MCF 10A (cell line): Measurements from ENCODE around the gene PFDN1. TPM values are rescaled to one million over a fixed set of nuclear protein-coding genes. Genes with fewer than 3 reads are reported as not detected.

Experiments
- BruUV-seq: library from RNA; stranded (reverse); fragments of 400-500 nt; replicated peaks from 2 replicates; lab custom pipeline; 2021; lab: Mats Ljungman, UMichigan
- CTCF ChIA-PET: fragments of 300-600 bp; sonication (Branson Sonifier 250); formaldehyde crosslinking; extraction: SDS; loops from one replicate; lab custom pipeline; 2021; ENCODE audit warnings: antibody characterized with exemption, inconsistent platforms; lab: Yijun Ruan, JAX
- POLR2A ChIA-PET: fragments of 300-600, 350-650 bp; sonication (Branson Sonifier 250); formaldehyde crosslinking; extraction: SDS; loops from one replicate; lab custom pipeline; 2020; ENCODE audit warnings: antibody characterized with exemption, inconsistent platforms; lab: Yijun Ruan, JAX
- DNase-seq: peaks from one replicate; pipeline ENCODE4 v3.0.0-alpha.2; 2018; ENCODE audit not compliant: unreplicated experiment
- H3K27ac Mint-ChIP-seq: one replicate; pipeline ENCODE4 v1.8.0; 2022; ENCODE audit warnings: mild to moderate bottlenecking, low read depth, mixed read lengths; ENCODE audit not compliant: unreplicated experiment
- H3K27me3 Mint-ChIP-seq: one replicate; pipeline ENCODE4 v1.8.0; 2022; ENCODE audit warnings: mixed read lengths; ENCODE audit not compliant: insufficient read depth, unreplicated experiment
- H3K36me3 Mint-ChIP-seq: one replicate; pipeline ENCODE4 v1.8.0; 2022; ENCODE audit warnings: mild to moderate bottlenecking, moderate library complexity, mixed read lengths; ENCODE audit not compliant: insufficient read depth, unreplicated experiment
- H3K4me1 Mint-ChIP-seq: one replicate; pipeline ENCODE4 v1.8.0; 2022; ENCODE audit warnings: mixed read lengths; ENCODE audit not compliant: insufficient read depth, unreplicated experiment
- H3K4me3 Mint-ChIP-seq: one replicate; pipeline ENCODE4 v1.8.0; 2022; ENCODE audit warnings: mild to moderate bottlenecking, moderate library complexity, mixed read lengths; ENCODE audit not compliant: unreplicated experiment
- H3K9me3 Mint-ChIP-seq: one replicate; pipeline ENCODE4 v1.8.0; 2022; ENCODE audit warnings: mixed read lengths; ENCODE audit not compliant: unreplicated experiment
- CTCF ChIP-seq: fragments of 200-600 bp; IDR thresholded peaks from one replicate; pipeline ENCODE4 v1.8.0; 2022; ENCODE audit warnings: antibody characterized with exemption, mild to moderate bottlenecking; ENCODE audit not compliant: unreplicated experiment
- intact Hi-C: fragments of 100-400 bp; cut with micrococcal nuclease; formaldehyde crosslinking; loops from 2 replicates; pipeline ENCODE4 v1.14.1; 2022
- total RNA-seq: library from RNA; stranded (reverse); gene quantifications from 2 replicates; pipeline ENCODE4 v1.2.3, GENCODE V29; 2022

The PFDN1 gene
- total RNA-seq, 1 experiment from 2014 or later: 94.7 TPM

- peaks cover 42% of the 10 kb centered on the region for H3K4me1 Mint-ChIP-seq
- H3K27me3 Mint-ChIP-seq: no peaks in the 10 kb centered on the region
- no peaks in the 10 kb centered on the region for H3K9me3 Mint-ChIP-seq
- intact Hi-C loops: loop anchor here (5.0 kb wide), 1 partner anchor 59 kb away; no protein-coding TSS in a partner anchor
- no peak overlapping the region for H3K27ac Mint-ChIP-seq
- TF ChIP-seq CTCF: no peak
- H3K4me3 Mint-ChIP-seq: peak overlapping the region; percentile 16
- H3K36me3 Mint-ChIP-seq: peaks cover 35% of the 10 kb centered on the region
- DNase-seq: no peak
- CTCF ChIA-PET: interaction anchor here (0.8 to 3.9 kb wide), 3 partner anchors 45 to 61 kb away, joined by 3 to 39 read pairs (median 3); partner anchors contain the start of gene HBEGF
- POLR2A ChIA-PET: interaction anchor here (0.6 to 5.9 kb wide), 6 partner anchors 8 to 45 kb away, joined by 3 to 98 read pairs (median 8); partner anchors contain the start of gene HBEGF
- BruUV-seq: no TSS peak
These were observed 1.8 kb downstream of the PFDN1 start for GRCh38 chr5:140301136-140301535.

- CTCF ChIA-PET: interaction anchor here (1.0 to 1.9 kb wide), 2 partner anchors 48 to 56 kb away, joined by 3 to 7 read pairs; partner anchors contain the start of gene HBEGF
- intact Hi-C loops: no loop called here
- Mint-ChIP-seq H3K4me1 (peaks cover 54% of the 10 kb centered on the region), H3K36me3 (peaks cover 35% of the 10 kb centered on the region), H3K9me3 (no peaks in the 10 kb centered on the region), H3K27me3 (no peaks in the 10 kb centered on the region), H3K27ac (peak overlapping the region; percentile 67), H3K4me3 (no peak overlapping the region)
- no peak for DNase-seq
- POLR2A ChIA-PET: interaction anchor here (1.2 to 1.7 kb wide), 3 partner anchors 37 to 52 kb away, joined by 4 to 7 read pairs (median 6); partner anchors contain the start of gene HBEGF
- TF ChIP-seq CTCF: no peak
- no TSS peak for BruUV-seq
These were observed 3.8 kb downstream of the PFDN1 start for GRCh38 chr5:140299056-140299455.

- no peak for TF ChIP-seq CTCF
- Mint-ChIP-seq H3K27me3 (no peaks in the 10 kb centered on the region), H3K27ac (peak overlapping the region; percentile 67), H3K9me3 (no peaks in the 10 kb centered on the region), H3K36me3 (peaks cover 35% of the 10 kb centered on the region), H3K4me3 (no peak overlapping the region), H3K4me1 (peaks cover 55% of the 10 kb centered on the region)
- CTCF ChIA-PET: interaction anchor here (0.6 to 1.7 kb wide), 7 partner anchors 37 to 1216 kb away, joined by 3 to 8 read pairs (median 3); no protein-coding TSS in a partner anchor
- intact Hi-C loops: no loop called here
- no TSS peak for BruUV-seq
- POLR2A ChIA-PET: interaction anchor here (0.6 to 1.6 kb wide), 7 partner anchors 37 to 111 kb away, joined by 3 to 15 read pairs (median 5); partner anchors contain the start of gene HBEGF
- no peak for DNase-seq
These were observed 4.7 kb downstream of the PFDN1 start for GRCh38 chr5:140298183-140298601.

GRCh38 chr5:140297283-140297682 lies 5.6 kb downstream of the PFDN1 start:
- Mint-ChIP-seq H3K27ac (no peak overlapping the region), H3K27me3 (no peaks in the 10 kb centered on the region), H3K4me1 (peaks cover 55% of the 10 kb centered on the region), H3K36me3 (peaks cover 28% of the 10 kb centered on the region), H3K9me3 (no peaks in the 10 kb centered on the region), H3K4me3 (no peak overlapping the region)
- ChIA-PET CTCF (interaction anchor here (0.6 to 1.7 kb wide), 7 partner anchors 19 to 232 kb away, joined by 3 to 8 read pairs (median 3); no protein-coding TSS in a partner anchor), POLR2A (interaction anchor here (0.9 to 1.6 kb wide), 4 partner anchors 36 to 126 kb away, joined by 3 to 15 read pairs (median 6); partner anchors contain the start of gene HBEGF)
- BruUV-seq: no TSS peak
- no peak for TF ChIP-seq CTCF
- intact Hi-C loops: no loop called here
- no peak for DNase-seq
